Adrenal gland (tissue), 12 donors: ENCODE results near the gene RASA2. TPM values are rescaled to one million over a fixed set of nuclear protein-coding genes. Genes with fewer than 3 reads are reported as not detected.

Source experiments
- DNase-seq, 7 donors: peaks; one replicate each; pipeline ENCODE4 v3.0.0-alpha.2; 2019 to 2020
- H3K27ac ChIP-seq, 5 donors: fragments of 200-600 bp; sonication (generic) in 4 of 5; 1 replicate in 3 of 5; 2 replicates in 2 of 5; pipeline versions ENCODE4 v1.5.1 to v1.8.0; 2016 to 2020; ENCODE audit warnings: mild to moderate bottlenecking in 1 of 5
- H3K27me3 ChIP-seq: fragments of 200-600 bp; 2 replicates; pipeline ENCODE4 v1.8.0; 2021
- H3K36me3 ChIP-seq, 2 donors: fragments of 200-600 bp; replicated peaks in 1 of 2; 1 replicate in 1 of 2; 2 replicates in 1 of 2; pipeline versions ENCODE4 v1.5.1 to v1.8.0; 2018 to 2022
- H3K4me1 ChIP-seq, 2 donors: fragments of 200-600 bp; replicated peaks in 1 of 2; 1 replicate in 1 of 2; 2 replicates in 1 of 2; pipeline versions ENCODE4 v1.5.1 to v1.8.0; 2018 to 2021
- H3K4me3 ChIP-seq, 4 donors: fragments of 200-600 bp; sonication (generic) in 3 of 4; one replicate each; pipeline ENCODE4 v1.5.1; 2016 to 2018
- H3K9me3 ChIP-seq, 3 donors: fragments of 200-600 bp; sonication (generic) in 1 of 3; replicated peaks in 1 of 3; 1 replicate in 2 of 3; 2 replicates in 1 of 3; pipeline versions ENCODE4 v1.5.1 to v1.8.0; 2016 to 2021
- CTCF ChIP-seq, 6 experiments: fragments of 450-650 bp in 4 of 6; fragments of 200-600 bp in 2 of 6; sonication (generic) in 1 of 6; IDR thresholded peaks; 1 replicate in 5 of 6; 2 replicates in 1 of 6; pipeline versions ENCODE4 v1.5.1 to v1.8.0; 2016 to 2021; ENCODE audit warnings: antibody characterized with exemption in 6 of 6, mild to moderate bottlenecking in 2 of 6, moderate library complexity in 1 of 6
- POLR2A ChIP-seq, 2 donors: fragments of 450-650 bp; IDR thresholded peaks; one replicate each; pipeline ENCODE4 v1.6.1; 2017; ENCODE audit warnings: antibody characterized with exemption in 2 of 2, mild to moderate bottlenecking in 2 of 2, moderate library complexity in 1 of 2
- WGBS, 4 donors: extraction: QIAGEN DNeasy Blood & Tissue Kit in 2 of 4; methylation state at CpG; one replicate each; pipeline versions ENCODE4 v1.1.5 to v1.1.7; 2013 to 2017; 5-methylcytosine and 5-hydroxymethylcytosine counted together
- intact Hi-C, 2 donors: fragments of 100-400 bp; cut with DNase I; formaldehyde crosslinking; loops; one replicate each; pipeline versions ENCODE4 v1.14.1 to v1.15.0; 2022 to 2023
- polyA plus RNA-seq, 3 donors: library from polyadenylated mRNA; stranded (reverse); fragments of 200-250 nt in 2 of 3; fragments of 350-450 nt in 1 of 3; fragmentation: Illumina TruSeq in 1 of 3; extraction: RNeasy Lipid Tissue Mini Kit (QIAGEN cat#74804) in 1 of 3; gene quantifications; one replicate each; pipeline ENCODE4 v1.2.3, GENCODE V29; 2013 to 2014
- total RNA-seq, 9 donors: library from RNA; depleted of rRNA in 4 of 9; stranded (reverse); fragments of >200 nt in 4 of 9; fragments of 120-200 nt in 1 of 9; fragmentation: NEBNext Ultra II Directional in 1 of 9; extraction: Animal tissue kit (Norgen Biotek cat#: 25700) in 1 of 9; gene quantifications; one replicate each; pipeline versions ENCODE4 v1.1.0 to v1.2.4, GENCODE V29; 2013 to 2023
- donor health status: healthy with polysubstance abuse.
- donor health status: Bipolar disorder and iron deficiency.
- donor health status: DM: yes; HTN: yes; CAD: no.
- donor health status: DM: no; HTN: no; CAD: no.
- donor health status: DM: no; HTN: no; CAD: no.
- donor health status: DM: yes; HTN: yes; CAD: no.

The RASA2 gene
- total and polyA plus RNA-seq, 12 donors, result 5.7 to 52.5 (median 10.2) TPM

- WGBS, 4 donors, result 76 to 82% (median 78%) methylated on average over 13 of the region's 13 CpGs
- no peak for DNase-seq
- Histone ChIP-seq H3K36me3 (peaks cover 0 to 13% of the 10 kb centered on the region in 2 donors), H3K4me3 (no peak overlapping the region), H3K27ac (no peak overlapping the region), H3K9me3 (no peaks in the 10 kb centered on the region), H3K27me3 (no peaks in the 10 kb centered on the region), H3K4me1 (no peaks in the 10 kb centered on the region)
- intact Hi-C loops, result no loop called here
- peak; percentile 34 to 74 (median 60) for TF ChIP-seq CTCF (IDR thresholded peaks at IDR 0.05)
- TF ChIP-seq POLR2A (IDR thresholded peaks at IDR 0.05), result no peak
Observed at GRCh38 chr3:141575879-141576743, 89.3 kb downstream of the RASA2 start.

GRCh38 chr3:141576744-141577052, 89.9 kb downstream of the RASA2 start:
- whole genome bisulfite sequencing, 4 donors, result 91 to 98% (median 97%) methylated on average over 1 of the region's 1 CpG
- no peak overlapping the region for H3K4me3 ChIP-seq
- H3K27me3 ChIP-seq, result no peaks in the 10 kb centered on the region
- TF ChIP-seq POLR2A (IDR thresholded peaks at IDR 0.05) (no peak), CTCF (IDR thresholded peaks at IDR 0.05) (no peak)
- no peaks in the 10 kb centered on the region for H3K9me3 ChIP-seq
- peaks cover 0 to 14% of the 10 kb centered on the region in 2 donors for H3K36me3 ChIP-seq
- H3K4me1 ChIP-seq, result no peaks in the 10 kb centered on the region
- H3K27ac ChIP-seq, result no peak overlapping the region
- no peak for DNase-seq
- intact Hi-C loops, result no loop called here

- Histone ChIP-seq H3K27me3 (no peaks in the 10 kb centered on the region), H3K4me3 (no peak overlapping the region), H3K27ac (no peak overlapping the region), H3K9me3 (no peaks in the 10 kb centered on the region), H3K4me1 (no peaks in the 10 kb centered on the region), H3K36me3 (peaks cover 0 to 10% of the 10 kb centered on the region in 2 donors)
- 84 to 90% (median 85%) methylated on average over 4 of the region's 4 CpGs for WGBS, 4 donors
- intact Hi-C loops, result no loop called here
- no peak for DNase-seq
- TF ChIP-seq POLR2A (IDR thresholded peaks at IDR 0.05) (no peak), CTCF (IDR thresholded peaks at IDR 0.05) (no peak)
Observed at GRCh38 chr3:141578202-141578973, 91.6 kb downstream of the RASA2 start.

- Histone ChIP-seq H3K27ac (no peak overlapping the region), H3K4me3 (no peak overlapping the region), H3K27me3 (no peaks in the 10 kb centered on the region), H3K9me3 (no peaks in the 10 kb centered on the region), H3K36me3 (no peaks in the 10 kb centered on the region), H3K4me1 (no peaks in the 10 kb centered on the region)
- intact Hi-C loops, result loop anchor here in 1 of 2 donors (10.0 kb wide), 1 partner anchor 130 kb away; no protein-coding TSS in a partner anchor
- TF ChIP-seq CTCF (IDR thresholded peaks at IDR 0.05) (no peak), POLR2A (IDR thresholded peaks at IDR 0.05) (no peak)
- DNase-seq, result no peak
- WGBS, 4 donors, result 96 to 100% (median 97%) methylated on average over 2 of the region's 2 CpGs
Observed at GRCh38 chr3:141594357-141594756, 107.5 kb downstream of the RASA2 start.
